Transverse colon (tissue), 4 donors: ENCODE results near the gene DDX56.

Experiments used
- EP300 ChIP-seq: sonication (generic); formaldehyde crosslinking; IDR thresholded peaks from one replicate; pipeline ENCODE4 v1.6.1; 2017; ENCODE audit warnings: antibody characterized with exemption, low read depth
- POLR2A ChIP-seq: fragments of 450-650 bp; IDR thresholded peaks from one replicate; pipeline ENCODE4 v1.6.1; 2016; ENCODE audit warnings: antibody characterized with exemption, mild to moderate bottlenecking, moderate library complexity
- POLR2AphosphoS5 ChIP-seq, 3 donors: sonication (generic); formaldehyde crosslinking; IDR thresholded peaks; one replicate each; pipeline ENCODE4 v1.6.1; 2016; ENCODE audit warnings: antibody characterized with exemption in 3 of 3
- TF ChIP-seq, protein P1 (sequence below), 5 experiments: fragments of 200-600 bp in 3 of 5; fragments of 450-650 bp in 2 of 5; sonication (generic) in 3 of 5; IDR thresholded peaks; 1 replicate in 2 of 5; 2 replicates in 3 of 5; pipeline ENCODE4 v1.5.1; 2016 to 2017; ENCODE audit warnings: antibody characterized with exemption in 5 of 5, inconsistent platforms in 3 of 5, mild to moderate bottlenecking in 2 of 5, moderate library complexity in 1 of 5

DNA sequence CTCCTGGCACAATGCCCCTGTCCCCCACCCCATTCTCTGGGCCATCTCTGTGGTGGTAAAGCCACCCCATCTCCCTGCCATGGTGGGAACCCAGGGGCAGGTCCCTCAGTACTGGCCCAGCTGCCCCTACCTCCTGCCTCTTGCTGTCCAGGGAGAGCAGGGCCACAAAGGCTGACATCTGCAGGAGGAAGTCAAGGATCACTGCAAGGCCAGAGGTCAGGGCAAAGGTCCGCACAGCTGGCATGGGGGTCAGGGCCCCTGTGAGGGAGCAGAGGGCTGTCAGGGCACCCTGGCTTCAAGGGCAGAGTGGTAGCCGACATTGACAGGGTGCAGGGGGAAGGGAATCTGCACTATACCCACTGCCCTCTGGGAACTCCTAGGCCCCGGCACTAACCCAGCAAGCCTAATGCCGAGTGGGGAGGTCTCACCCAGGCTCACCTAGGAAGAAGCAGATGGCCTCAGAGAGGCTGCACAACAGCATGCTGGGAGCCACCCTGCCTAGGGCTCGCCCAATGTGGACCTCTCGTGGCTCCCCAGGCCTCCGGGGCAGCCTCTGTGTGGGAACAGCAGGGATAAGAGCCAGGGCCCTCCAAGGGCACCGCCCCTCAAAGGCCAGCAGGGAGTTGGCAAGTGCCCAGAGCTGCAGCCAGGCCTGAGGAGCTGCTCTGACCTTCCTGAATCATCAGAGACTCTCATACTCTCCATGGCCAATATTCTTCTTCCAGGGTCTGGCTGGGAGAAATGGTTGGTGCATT, 40.2 kb downstream of the DDX56 start:
- TF ChIP-seq, protein P1, sequence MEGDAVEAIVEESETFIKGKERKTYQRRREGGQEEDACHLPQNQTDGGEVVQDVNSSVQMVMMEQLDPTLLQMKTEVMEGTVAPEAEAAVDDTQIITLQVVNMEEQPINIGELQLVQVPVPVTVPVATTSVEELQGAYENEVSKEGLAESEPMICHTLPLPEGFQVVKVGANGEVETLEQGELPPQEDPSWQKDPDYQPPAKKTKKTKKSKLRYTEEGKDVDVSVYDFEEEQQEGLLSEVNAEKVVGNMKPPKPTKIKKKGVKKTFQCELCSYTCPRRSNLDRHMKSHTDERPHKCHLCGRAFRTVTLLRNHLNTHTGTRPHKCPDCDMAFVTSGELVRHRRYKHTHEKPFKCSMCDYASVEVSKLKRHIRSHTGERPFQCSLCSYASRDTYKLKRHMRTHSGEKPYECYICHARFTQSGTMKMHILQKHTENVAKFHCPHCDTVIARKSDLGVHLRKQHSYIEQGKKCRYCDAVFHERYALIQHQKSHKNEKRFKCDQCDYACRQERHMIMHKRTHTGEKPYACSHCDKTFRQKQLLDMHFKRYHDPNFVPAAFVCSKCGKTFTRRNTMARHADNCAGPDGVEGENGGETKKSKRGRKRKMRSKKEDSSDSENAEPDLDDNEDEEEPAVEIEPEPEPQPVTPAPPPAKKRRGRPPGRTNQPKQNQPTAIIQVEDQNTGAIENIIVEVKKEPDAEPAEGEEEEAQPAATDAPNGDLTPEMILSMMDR (IDR thresholded peaks at IDR 0.05): no peak
- TF ChIP-seq POLR2A: no peak
- TF ChIP-seq POLR2AphosphoS5 (IDR thresholded peaks at IDR 0.05): no peak
- no peak for TF ChIP-seq EP300
